Type B pancreatic cell (in vitro differentiated cells): ENCODE measurements around the gene FAM120A. TPM values are rescaled to one million over a fixed set of nuclear protein-coding genes. Genes with fewer than 3 reads are reported as not detected.

Source experiments
- DNase-seq: peaks from one replicate; pipeline ENCODE4 v3.0.0; 2021; ENCODE audit warnings: mixed read lengths; ENCODE audit not compliant: unreplicated experiment; ENCODE audit errors: extremely low spot score
- H3K27ac Mint-ChIP-seq: 2 replicates; pipeline ENCODE4 v1.8.0; 2021; ENCODE audit warnings: mild to moderate bottlenecking, mixed read lengths
- H3K27me3 Mint-ChIP-seq: 2 replicates; pipeline ENCODE4 v1.8.0; 2021; ENCODE audit warnings: mixed read lengths
- H3K36me3 Mint-ChIP-seq: 2 replicates; pipeline ENCODE4 v1.8.0; 2021; ENCODE audit warnings: mixed read lengths
- H3K4me1 Mint-ChIP-seq: one replicate; pipeline ENCODE4 v1.8.0; 2021; ENCODE audit warnings: mixed read lengths; ENCODE audit not compliant: unreplicated experiment
- H3K4me3 Mint-ChIP-seq: 2 replicates; pipeline ENCODE4 v1.8.0; 2021; ENCODE audit warnings: mild to moderate bottlenecking, mixed read lengths
- H3K9me3 Mint-ChIP-seq: 2 replicates; pipeline ENCODE4 v1.8.0; 2021; ENCODE audit warnings: mixed read lengths
- total RNA-seq: library from RNA; stranded (reverse); gene quantifications from 2 replicates; pipeline ENCODE4 v1.2.1, GENCODE V29; 2021; ENCODE audit warnings: low replicate concordance
- TF ChIP-seq, protein P1 (sequence below): fragments of 200-600 bp; sonication (generic); conservative IDR thresholded peaks from 2 replicates; pipeline ENCODE4 v1.5.0; 2021; ENCODE audit warnings: antibody characterized with exemption, mild to moderate bottlenecking

FAM120A gene
- total RNA-seq, 1 donor from 2014 or later: 72.5 TPM

DNA sequence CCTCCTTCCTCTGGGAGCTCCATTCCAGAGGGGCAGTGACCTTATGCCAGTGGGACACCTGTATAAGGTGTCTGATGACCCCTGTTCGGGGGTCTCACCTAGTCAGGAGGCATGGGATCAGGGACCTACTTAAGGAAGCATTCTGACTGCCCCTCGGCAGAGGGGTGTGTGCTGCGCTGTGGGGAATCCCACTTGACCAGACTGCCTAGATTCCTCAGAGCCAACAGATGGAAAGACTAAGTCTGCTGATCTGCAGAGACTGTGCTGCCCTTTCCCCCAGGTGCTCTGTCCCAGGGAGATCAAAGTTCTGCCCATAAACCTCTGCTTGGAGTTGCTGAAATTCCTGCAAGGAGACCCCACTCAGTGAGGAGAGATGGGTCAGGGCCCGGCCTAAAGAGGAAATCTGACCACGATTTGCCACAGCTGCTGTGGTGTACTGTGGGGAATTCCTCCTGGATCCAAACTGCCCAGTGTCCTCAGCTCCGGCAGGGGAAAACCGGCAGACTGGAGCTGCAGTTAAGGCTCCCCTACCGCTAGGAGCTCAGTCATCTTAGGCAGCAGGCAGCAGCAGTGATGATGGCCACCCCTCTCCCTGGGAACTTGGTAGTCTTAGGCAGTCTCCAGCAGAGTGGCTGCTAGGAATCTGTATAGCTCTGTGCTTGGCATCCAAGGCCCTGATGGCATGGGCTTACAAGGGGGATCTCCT lies 34.8 kb upstream of the FAM120A start:
- H3K27ac Mint-ChIP-seq: no peak overlapping the region
- H3K36me3 Mint-ChIP-seq: no peaks in the 10 kb centered on the region
- H3K27me3 Mint-ChIP-seq: no peaks in the 10 kb centered on the region
- peaks cover 11% of the 10 kb centered on the region for H3K9me3 Mint-ChIP-seq
- TF ChIP-seq, protein P1, sequence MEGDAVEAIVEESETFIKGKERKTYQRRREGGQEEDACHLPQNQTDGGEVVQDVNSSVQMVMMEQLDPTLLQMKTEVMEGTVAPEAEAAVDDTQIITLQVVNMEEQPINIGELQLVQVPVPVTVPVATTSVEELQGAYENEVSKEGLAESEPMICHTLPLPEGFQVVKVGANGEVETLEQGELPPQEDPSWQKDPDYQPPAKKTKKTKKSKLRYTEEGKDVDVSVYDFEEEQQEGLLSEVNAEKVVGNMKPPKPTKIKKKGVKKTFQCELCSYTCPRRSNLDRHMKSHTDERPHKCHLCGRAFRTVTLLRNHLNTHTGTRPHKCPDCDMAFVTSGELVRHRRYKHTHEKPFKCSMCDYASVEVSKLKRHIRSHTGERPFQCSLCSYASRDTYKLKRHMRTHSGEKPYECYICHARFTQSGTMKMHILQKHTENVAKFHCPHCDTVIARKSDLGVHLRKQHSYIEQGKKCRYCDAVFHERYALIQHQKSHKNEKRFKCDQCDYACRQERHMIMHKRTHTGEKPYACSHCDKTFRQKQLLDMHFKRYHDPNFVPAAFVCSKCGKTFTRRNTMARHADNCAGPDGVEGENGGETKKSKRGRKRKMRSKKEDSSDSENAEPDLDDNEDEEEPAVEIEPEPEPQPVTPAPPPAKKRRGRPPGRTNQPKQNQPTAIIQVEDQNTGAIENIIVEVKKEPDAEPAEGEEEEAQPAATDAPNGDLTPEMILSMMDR: no peak
- H3K4me3 Mint-ChIP-seq: no peak overlapping the region
- H3K4me1 Mint-ChIP-seq: no peaks in the 10 kb centered on the region
- no peak for DNase-seq

DNA sequence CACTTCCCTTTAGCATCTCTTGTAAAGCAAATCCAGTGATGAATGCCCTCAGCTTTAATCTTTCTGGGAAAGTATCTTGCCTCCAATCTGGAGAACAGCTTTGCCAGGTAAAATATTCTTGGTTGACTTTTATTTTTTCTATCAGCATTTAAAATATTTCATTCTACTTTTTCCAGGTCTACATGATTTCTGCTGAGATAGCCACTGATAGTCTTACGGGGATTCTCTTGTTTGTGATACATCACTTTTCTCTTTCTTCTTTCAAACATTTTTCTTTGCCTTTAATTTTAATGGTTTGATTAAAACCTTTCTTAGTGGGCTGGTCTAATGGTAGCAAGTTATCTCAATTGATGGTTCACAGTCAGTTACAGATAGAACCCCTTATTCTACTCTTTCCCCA lies 33.9 kb upstream of the FAM120A start:
- Mint-ChIP-seq H3K27ac (no peak overlapping the region), H3K36me3 (no peaks in the 10 kb centered on the region), H3K4me1 (no peaks in the 10 kb centered on the region), H3K9me3 (peaks cover 11% of the 10 kb centered on the region), H3K4me3 (no peak overlapping the region), H3K27me3 (no peaks in the 10 kb centered on the region)
- DNase-seq: no peak
- TF ChIP-seq, protein P1: no peak

DNA sequence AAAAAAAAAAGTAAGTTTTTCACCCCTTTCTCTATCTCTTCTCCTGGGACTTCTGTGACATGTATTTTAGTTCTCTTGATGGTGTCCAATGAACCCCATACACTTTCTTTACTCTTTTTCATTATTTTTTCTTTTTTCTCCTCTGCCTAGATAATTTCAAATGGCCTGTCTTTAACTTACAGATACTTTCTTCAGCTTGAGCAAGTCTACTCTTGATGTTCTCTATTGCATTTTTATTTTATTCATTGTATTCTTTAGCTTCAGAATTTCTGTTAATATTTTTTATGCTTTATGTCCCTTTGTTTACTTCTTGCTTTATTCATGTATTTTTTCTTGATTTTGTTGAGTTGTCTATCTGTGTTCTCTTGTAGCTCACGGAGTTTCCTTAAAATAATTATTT lies 32.5 kb upstream of the FAM120A start:
- DNase-seq: no peak
- Mint-ChIP-seq H3K27me3 (no peaks in the 10 kb centered on the region), H3K4me3 (no peak overlapping the region), H3K4me1 (no peaks in the 10 kb centered on the region), H3K36me3 (no peaks in the 10 kb centered on the region), H3K27ac (no peak overlapping the region), H3K9me3 (peaks cover 11% of the 10 kb centered on the region)
- TF ChIP-seq, protein P1: no peak

DNA sequence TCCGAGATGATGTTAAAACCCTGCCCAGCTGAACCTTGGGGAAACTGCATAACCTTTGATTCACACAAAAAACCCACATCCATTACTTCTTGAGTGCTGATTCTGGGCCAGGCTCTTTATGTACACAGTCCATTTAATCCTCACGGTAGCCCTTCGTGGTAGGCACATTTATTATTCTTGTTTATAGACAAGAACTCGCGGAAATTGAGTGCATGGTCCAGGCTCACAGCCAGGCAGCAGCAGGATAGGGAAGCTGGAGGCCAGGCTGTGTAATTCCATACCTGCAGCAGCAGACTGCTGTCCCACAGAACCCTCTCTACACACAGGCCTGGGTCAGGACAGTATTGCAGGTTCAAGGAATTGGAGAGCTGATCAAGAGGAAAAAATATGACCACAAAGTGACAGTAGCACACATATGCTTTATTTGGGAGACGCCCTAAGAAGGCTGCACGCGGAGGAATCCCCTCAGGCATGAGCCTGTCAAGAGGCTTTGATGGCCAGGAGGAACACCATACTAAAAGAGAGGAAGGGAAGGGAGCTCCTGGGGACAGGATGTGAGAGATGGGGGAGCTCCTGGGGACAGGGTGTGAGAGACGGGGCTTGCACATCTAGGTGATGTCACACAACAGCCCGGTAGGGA lies 28.4 kb upstream of the FAM120A start:
- H3K9me3 Mint-ChIP-seq: peaks cover 5% of the 10 kb centered on the region

DNA sequence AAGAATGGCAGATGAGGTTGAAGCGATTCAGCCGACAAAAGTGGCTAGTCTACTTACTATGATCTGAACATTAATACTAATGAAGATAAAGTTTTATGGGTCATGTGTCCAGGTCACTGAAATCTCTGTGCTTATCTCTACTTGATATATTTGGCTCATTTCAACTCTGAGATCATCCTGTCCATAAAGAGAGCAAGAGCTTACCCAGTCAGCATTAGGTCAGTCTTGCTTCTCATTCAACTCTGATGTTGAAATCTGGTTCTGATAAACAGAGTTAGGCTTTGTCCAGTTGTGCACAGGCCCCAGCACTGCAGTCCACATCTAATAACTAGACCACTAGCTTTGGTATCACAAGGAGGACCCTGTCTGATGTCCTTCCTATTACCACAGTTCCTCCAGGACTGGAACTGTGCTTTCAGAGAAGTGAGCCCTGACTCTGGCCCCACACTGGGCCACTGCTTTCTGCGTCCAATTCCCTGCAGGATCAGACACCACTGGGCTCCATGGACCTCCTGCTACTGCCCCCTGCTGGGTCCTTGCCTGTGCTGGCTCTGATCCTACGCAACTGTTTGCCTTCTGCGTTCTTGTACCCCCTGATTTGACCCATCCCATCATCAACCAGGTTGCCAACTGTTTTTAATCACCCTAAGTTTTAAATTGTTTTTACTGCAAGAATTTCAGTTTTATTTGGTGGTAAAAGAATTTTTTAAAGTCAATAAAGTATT lies 23.7 kb upstream of the FAM120A start:
- TF ChIP-seq, protein P1: no peak
- H3K36me3 Mint-ChIP-seq: no peaks in the 10 kb centered on the region
- DNase-seq: no peak
- H3K9me3 Mint-ChIP-seq: no peaks in the 10 kb centered on the region
- H3K4me3 Mint-ChIP-seq: no peak overlapping the region
- no peak overlapping the region for H3K27ac Mint-ChIP-seq
- no peaks in the 10 kb centered on the region for H3K27me3 Mint-ChIP-seq
- H3K4me1 Mint-ChIP-seq: peaks cover 9% of the 10 kb centered on the region

More for the DNA sequence above, 28.4 kb upstream of the FAM120A start:
- Mint-ChIP-seq H3K4me3 (no peak overlapping the region), H3K27ac (no peak overlapping the region), H3K4me1 (no peaks in the 10 kb centered on the region), H3K27me3 (no peaks in the 10 kb centered on the region), H3K36me3 (no peaks in the 10 kb centered on the region)
- DNase-seq: no peak
- TF ChIP-seq, protein P1: no peak
